K562 (cell line): ENCODE measurements around the gene ARHGEF16. TPM values are rescaled to one million over a fixed set of nuclear protein-coding genes. Genes with fewer than 3 reads are reported as not detected.

Source experiments
- ATAC-seq: fragments of 200-7000 bp; cut with Tn5 transposase; 3 replicates; pipeline ENCODE4 v1.9.1; 2020; ENCODE audit warnings: moderate library complexity
- BruUV-seq: library from RNA; stranded (reverse); fragments of 400-500 nt; replicated peaks from 2 replicates; lab custom pipeline; 2021; lab: Mats Ljungman, UMichigan
- CTCF ChIA-PET: fragments of 300-600 bp; formaldehyde crosslinking; extraction: SDS; loops from one replicate; lab custom pipeline; 2021; ENCODE audit warnings: low intra/inter-chr PET ratio; lab: Yijun Ruan, JAX
- POLR2A ChIA-PET: fragments of 300-600, 350-650 bp; sonication (Branson Sonifier 250); formaldehyde crosslinking; extraction: SDS; loops from one replicate; lab custom pipeline; 2021; ENCODE audit warnings: antibody characterized with exemption, inconsistent platforms; lab: Yijun Ruan, JAX
- DNase-seq, 4 experiments: peaks; one replicate each; pipeline versions ENCODE4 v3.0.0 to v3.0.0-alpha.2; 2011 to 2018; ENCODE audit warnings: low spot score in 3 of 4, mixed read lengths in 3 of 4; ENCODE audit errors: extremely low read depth in 1 of 4
- FAIRE-seq: peaks from 2 replicates; lab custom pipeline; 2011; peaks lifted over from hg19 to GRCh38; lab: Jason Lieb, UNC
- H2AFZ ChIP-seq: 2 replicates; pipeline ENCODE4 v1.6.0; 2011; ENCODE audit warnings: low read depth, low read length, control low read depth, inconsistent platforms
- H3K27ac ChIP-seq: fragments of 200-600 bp; 3 replicates; pipeline ENCODE4 v1.8.0; 2011; ENCODE audit warnings: low read depth, mild to moderate bottlenecking, control low read depth, inconsistent platforms, low read length, moderate library complexity, mixed read lengths; ENCODE audit errors: extremely low read depth
- H3K27me3 ChIP-seq, 2 experiments: fragments of 300-600 bp in 1 of 2; 2 replicates in 1 of 2; 3 replicates in 1 of 2; pipeline versions ENCODE4 v1.6.0 to v1.8.0; 2011; ENCODE audit warnings: inconsistent platforms in 2 of 2, low read length in 2 of 2, mild to moderate bottlenecking in 1 of 2, mixed read lengths in 1 of 2, moderate library complexity in 1 of 2; ENCODE audit not compliant: control insufficient read depth in 2 of 2, insufficient read depth in 2 of 2
- H3K36me3 ChIP-seq: fragments of 300-600 bp; 3 replicates; pipeline ENCODE4 v1.8.0; 2011; ENCODE audit warnings: mild to moderate bottlenecking, low read length, inconsistent platforms; ENCODE audit not compliant: control insufficient read depth, insufficient read depth
- H3K4me1 ChIP-seq, 2 experiments: fragments of 200-600 bp in 1 of 2; replicated peaks in 1 of 2; 2 replicates in 1 of 2; 3 replicates in 1 of 2; pipeline versions ENCODE4 v1.5.1 to v1.8.0; 2011; ENCODE audit warnings: inconsistent platforms in 2 of 2, low read length in 2 of 2, mild to moderate bottlenecking in 1 of 2, mixed read lengths in 1 of 2, moderate library complexity in 1 of 2; ENCODE audit not compliant: control insufficient read depth in 2 of 2, insufficient read depth in 2 of 2
- H3K4me2 ChIP-seq: 2 replicates; pipeline ENCODE4 v1.6.1; 2011; ENCODE audit warnings: low read length, control low read depth, inconsistent platforms, mixed read lengths; ENCODE audit not compliant: insufficient read depth
- H3K4me3 ChIP-seq: fragments of 200-600 bp; sonication (generic), shearing (Covaris generic); 2 replicates; pipeline ENCODE4 v1.5.1; 2016; ENCODE audit warnings: control low read depth, inconsistent platforms
- H3K79me2 ChIP-seq: fragments of 200-600 bp; 3 replicates; pipeline ENCODE4 v1.8.0; 2011; ENCODE audit warnings: low read length, inconsistent platforms; ENCODE audit not compliant: control insufficient read depth, insufficient read depth
- H3K9ac ChIP-seq, 2 experiments: 2 replicates each; pipeline versions ENCODE4 v1.6.0 to v1.6.1; 2011; ENCODE audit warnings: low read depth in 2 of 2, low read length in 2 of 2, control low read depth in 1 of 2, inconsistent platforms in 1 of 2, mild to moderate bottlenecking in 1 of 2, mixed read lengths in 1 of 2; ENCODE audit not compliant: insufficient read depth in 1 of 2
- H3K9me1 ChIP-seq: one replicate; pipeline ENCODE4 v1.6.0; 2011; ENCODE audit warnings: inconsistent platforms, mild to moderate bottlenecking, low read length, moderate library complexity; ENCODE audit not compliant: control insufficient read depth, insufficient read depth
- H3K9me3 ChIP-seq: replicated peaks from 2 replicates; pipeline ENCODE4 v1.5.1; 2011; ENCODE audit warnings: low read depth, low read length, inconsistent platforms; ENCODE audit not compliant: control insufficient read depth, insufficient read depth
- H4K20me1 ChIP-seq: replicated peaks from 2 replicates; pipeline ENCODE4 v1.6.1; 2011; ENCODE audit warnings: low read length, inconsistent platforms, mixed read lengths; ENCODE audit not compliant: control insufficient read depth, insufficient read depth
- CHD2 ChIP-seq: IDR thresholded peaks from 2 replicates; pipeline ENCODE4 v1.6.1; 2011; ENCODE audit warnings: low read depth, low read length
- DIDO1 ChIP-seq: fragments of 450-650 bp; IDR thresholded peaks from 2 replicates; pipeline ENCODE4 v1.6.1; 2016; ENCODE audit warnings: low read depth, missing biosample characterization, missing genetic modification characterization
- EP400 ChIP-seq: fragments of 450-650 bp; IDR thresholded peaks from 2 replicates; pipeline ENCODE4 v1.6.1; 2017; ENCODE audit warnings: antibody characterized with exemption, mild to moderate bottlenecking, moderate library complexity
- POLR2B ChIP-seq: fragments of 450-650 bp; IDR thresholded peaks from 2 replicates; pipeline ENCODE4 v1.6.1; 2018; ENCODE audit warnings: low read depth; ENCODE audit not compliant: partially characterized antibody
- RBM15 ChIP-seq: fragments of 200-400 bp; formaldehyde crosslinking; IDR thresholded peaks from 2 replicates; pipeline ENCODE4 v1.6.1; 2018; ENCODE audit warnings: mild to moderate bottlenecking, low read length, moderate library complexity; ENCODE audit not compliant: insufficient read depth
- SMARCC2 ChIP-seq: fragments of 450-650 bp; IDR thresholded peaks from 2 replicates; pipeline ENCODE4 v1.6.1; 2017; ENCODE audit warnings: antibody characterized with exemption, moderate library complexity, mild to moderate bottlenecking, low read depth
- SNRNP70 ChIP-seq: fragments of 200-400 bp; formaldehyde crosslinking; optimal IDR thresholded peaks from 2 replicates; pipeline ENCODE3; 2017; ENCODE audit warnings: low read depth, low read length
- ZNF124 ChIP-seq: sonication (generic); formaldehyde crosslinking; IDR thresholded peaks from 2 replicates; pipeline ENCODE4 v1.8.1; 2022; ENCODE audit warnings: missing genetic modification reagents
- ZNF699 ChIP-seq: fragments of 250-450 bp; sonication (Bioruptor Pico); IDR thresholded peaks from 2 replicates; pipeline ENCODE4 v1.8.0; 2021; ENCODE audit warnings: mild to moderate bottlenecking, moderate library complexity; ENCODE audit not compliant: insufficient replicate concordance
- WGBS: fragments of 100-300 bp; shearing (Covaris generic); methylation state at CpG from one replicate; pipeline ENCODE4 v1.1.6; 2016; ENCODE audit warnings: low coverage, mixed read lengths; ENCODE audit not compliant: insufficient coverage; ENCODE audit errors: missing lambda C conversion rate; 5-methylcytosine and 5-hydroxymethylcytosine counted together
- in situ Hi-C: fragments of 300-500 bp; cut with MboI; formaldehyde crosslinking; loops from 4 replicates; pipeline ENCODE4 v1.15.0; 2018; ENCODE audit warnings: inconsistent platforms, mixed read lengths
- intact Hi-C: fragments of 100-400 bp; cut with micrococcal nuclease; formaldehyde crosslinking; loops from 2 replicates; pipeline ENCODE4 v1.14.2; 2022
- polyA plus RNA-seq, 8 experiments: library from polyadenylated mRNA; depleted of rRNA in 4 of 8; stranded (reverse) in 5 of 8; unstranded in 3 of 8; fragments of >200 nt; fragmentation: Nextera tagmentation in 2 of 8; fragmentation: Illumina TruSeq in 1 of 8; extraction: Ambion mirVana in 2 of 8; extraction: Trizol in 1 of 8; gene quantifications; 2 replicates each; pipeline versions ENCODE4 v1.2.1 to v1.2.3, GENCODE V29; 2011 to 2014; ENCODE audit warnings: inconsistent platforms in 1 of 8, missing spikeins in 1 of 8
- total RNA-seq, 7 experiments: library from RNA; depleted of rRNA in 6 of 7; stranded (reverse); fragments of >200 nt in 6 of 7; fragmentation: Illumina TruSeq in 2 of 7; extraction: Trizol in 2 of 7; gene quantifications; 2 replicates each; pipeline versions ENCODE4 v1.2.1 to v1.2.3, GENCODE V29; 2011 to 2021; ENCODE audit warnings: low replicate concordance in 1 of 7
- TF ChIP-seq, protein P1 (sequence below), 2 experiments: fragments of 450-650 bp; IDR thresholded peaks; 2 replicates each; pipeline ENCODE4 v1.6.1; 2018; ENCODE audit warnings: mild to moderate bottlenecking in 2 of 2, low read depth in 1 of 2; ENCODE audit not compliant: partially characterized antibody in 2 of 2
- TF ChIP-seq, protein P2 (sequence below): sonication (generic); formaldehyde crosslinking; IDR thresholded peaks from 2 replicates; pipeline ENCODE4 v1.5.0; 2020; ENCODE audit warnings: missing genetic modification reagents

The ARHGEF16 gene
- total and polyA plus RNA-seq, 9 of the 15 experiments (the other 6 are each of a cell fraction or from before 2014, with no cell fraction given): 0.15 to 1.2 (median 0.49) TPM; not detected in 2

DNA sequence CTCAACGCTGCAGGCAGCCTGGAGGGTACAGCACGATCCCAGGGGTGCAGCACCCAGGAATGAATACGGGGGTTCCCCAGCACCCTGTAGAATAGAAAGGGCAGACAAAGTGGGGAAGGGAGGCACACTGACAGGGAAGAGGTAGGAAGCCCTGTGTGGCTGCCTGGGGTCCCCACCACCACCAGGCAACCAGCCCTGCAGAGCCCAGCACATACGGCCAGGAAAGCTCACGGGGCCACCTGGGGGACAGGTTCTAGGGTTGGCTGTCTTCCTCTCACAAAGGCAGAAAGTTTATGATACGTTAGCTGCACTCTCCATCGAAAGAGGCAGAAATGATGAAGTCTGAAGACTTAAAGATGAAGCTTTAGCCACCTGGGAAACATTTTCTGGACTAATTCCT, 52.5 kb downstream of the ARHGEF16 start:
- no peak overlapping the region for H2AFZ ChIP-seq
- CTCF ChIA-PET: no interaction called here
- BruUV-seq: no TSS peak
- peaks cover 18% of the 10 kb centered on the region; the same call in 1 of the 2 replicates for H4K20me1 ChIP-seq
- in situ Hi-C loops: no loop called here
- no peaks in the 10 kb centered on the region for H3K36me3 ChIP-seq
- TF ChIP-seq SNRNP70 (no peak), RBM15 (no peak), CHD2 (no peak), ZNF124 (CRISPR knock-in tag) (no peak), EP400 (no peak), POLR2B (no peak), SMARCC2 (no peak), DIDO1 (no peak), ZNF699 (CRISPR knock-in tag) (no peak)
- TF ChIP-seq, protein P1, sequence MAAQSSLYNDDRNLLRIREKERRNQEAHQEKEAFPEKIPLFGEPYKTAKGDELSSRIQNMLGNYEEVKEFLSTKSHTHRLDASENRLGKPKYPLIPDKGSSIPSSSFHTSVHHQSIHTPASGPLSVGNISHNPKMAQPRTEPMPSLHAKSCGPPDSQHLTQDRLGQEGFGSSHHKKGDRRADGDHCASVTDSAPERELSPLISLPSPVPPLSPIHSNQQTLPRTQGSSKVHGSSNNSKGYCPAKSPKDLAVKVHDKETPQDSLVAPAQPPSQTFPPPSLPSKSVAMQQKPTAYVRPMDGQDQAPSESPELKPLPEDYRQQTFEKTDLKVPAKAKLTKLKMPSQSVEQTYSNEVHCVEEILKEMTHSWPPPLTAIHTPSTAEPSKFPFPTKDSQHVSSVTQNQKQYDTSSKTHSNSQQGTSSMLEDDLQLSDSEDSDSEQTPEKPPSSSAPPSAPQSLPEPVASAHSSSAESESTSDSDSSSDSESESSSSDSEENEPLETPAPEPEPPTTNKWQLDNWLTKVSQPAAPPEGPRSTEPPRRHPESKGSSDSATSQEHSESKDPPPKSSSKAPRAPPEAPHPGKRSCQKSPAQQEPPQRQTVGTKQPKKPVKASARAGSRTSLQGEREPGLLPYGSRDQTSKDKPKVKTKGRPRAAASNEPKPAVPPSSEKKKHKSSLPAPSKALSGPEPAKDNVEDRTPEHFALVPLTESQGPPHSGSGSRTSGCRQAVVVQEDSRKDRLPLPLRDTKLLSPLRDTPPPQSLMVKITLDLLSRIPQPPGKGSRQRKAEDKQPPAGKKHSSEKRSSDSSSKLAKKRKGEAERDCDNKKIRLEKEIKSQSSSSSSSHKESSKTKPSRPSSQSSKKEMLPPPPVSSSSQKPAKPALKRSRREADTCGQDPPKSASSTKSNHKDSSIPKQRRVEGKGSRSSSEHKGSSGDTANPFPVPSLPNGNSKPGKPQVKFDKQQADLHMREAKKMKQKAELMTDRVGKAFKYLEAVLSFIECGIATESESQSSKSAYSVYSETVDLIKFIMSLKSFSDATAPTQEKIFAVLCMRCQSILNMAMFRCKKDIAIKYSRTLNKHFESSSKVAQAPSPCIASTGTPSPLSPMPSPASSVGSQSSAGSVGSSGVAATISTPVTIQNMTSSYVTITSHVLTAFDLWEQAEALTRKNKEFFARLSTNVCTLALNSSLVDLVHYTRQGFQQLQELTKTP (IDR thresholded peaks at IDR 0.05; ENCODE audit: low read depth in 1 of 2, partially characterized antibody in 2 of 2): no peak
- TF ChIP-seq, protein P2, sequence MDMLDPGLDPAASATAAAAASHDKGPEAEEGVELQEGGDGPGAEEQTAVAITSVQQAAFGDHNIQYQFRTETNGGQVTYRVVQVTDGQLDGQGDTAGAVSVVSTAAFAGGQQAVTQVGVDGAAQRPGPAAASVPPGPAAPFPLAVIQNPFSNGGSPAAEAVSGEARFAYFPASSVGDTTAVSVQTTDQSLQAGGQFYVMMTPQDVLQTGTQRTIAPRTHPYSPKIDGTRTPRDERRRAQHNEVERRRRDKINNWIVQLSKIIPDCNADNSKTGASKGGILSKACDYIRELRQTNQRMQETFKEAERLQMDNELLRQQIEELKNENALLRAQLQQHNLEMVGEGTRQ (CRISPR knock-in tag): no peak
- no peak overlapping the region for H3K27ac ChIP-seq
- 3% methylated on average over 7 of the region's 7 CpGs for WGBS
- no peak for ATAC-seq
- H3K27me3 ChIP-seq: peaks cover 2 to 55% of the 10 kb centered on the region in 2 experiments; a peak in 4 of 5 replicates
- FAIRE-seq: no peak
- no peak overlapping the region for H3K4me2 ChIP-seq
- H3K9me1 ChIP-seq: no peaks in the 10 kb centered on the region
- H3K79me2 ChIP-seq: no peaks in the 10 kb centered on the region
- intact Hi-C loops: no loop called here
- H3K4me1 ChIP-seq: peaks cover 0 to 39% of the 10 kb centered on the region in 2 experiments; a peak in 2 of 5 replicates
- no peak overlapping the region for H3K4me3 ChIP-seq
- H3K9ac ChIP-seq: no peak overlapping the region
- POLR2A ChIA-PET: interaction anchor here (0.5 kb wide), 2 partner anchors 155 to 222 kb away, joined by 3 read pairs; no protein-coding TSS in a partner anchor
- no peak for DNase-seq
- H3K9me3 ChIP-seq: no peaks in the 10 kb centered on the region
